Keratinocyte (primary cell): ENCODE measurements around the gene BOLA1. TPM values are rescaled to one million over a fixed set of nuclear protein-coding genes. Genes with fewer than 3 reads are reported as not detected.

ENCODE experiments used
- DNase-seq: peaks from one replicate; pipeline ENCODE4 v3.0.0-alpha.2; 2011; ENCODE audit warnings: low read depth, missing footprints, low spot score
- FAIRE-seq: peaks from 2 replicates; lab custom pipeline; 2011; peaks lifted over from hg19 to GRCh38; lab: Jason Lieb, UNC
- H2AFZ ChIP-seq: 2 replicates; pipeline ENCODE4 v1.6.0; 2012; ENCODE audit warnings: low read length, control low read depth, inconsistent platforms; ENCODE audit not compliant: control insufficient read depth
- H3K27ac ChIP-seq: 2 replicates; pipeline ENCODE4 v1.5.1; 2011; ENCODE audit warnings: low read length; ENCODE audit not compliant: control insufficient read depth, insufficient read depth
- H3K27me3 ChIP-seq: 3 replicates; pipeline ENCODE4 v1.6.0; 2011; ENCODE audit warnings: low read length; ENCODE audit not compliant: control insufficient read depth, insufficient read depth; ENCODE audit errors: extremely low read depth
- H3K36me3 ChIP-seq, 2 experiments: 2 replicates in 1 of 2; 3 replicates in 1 of 2; pipeline ENCODE4 v1.5.1; 2011; ENCODE audit warnings: low read length in 2 of 2, mild to moderate bottlenecking in 1 of 2; ENCODE audit not compliant: control insufficient read depth in 2 of 2, insufficient read depth in 2 of 2; ENCODE audit errors: extremely low read depth in 1 of 2
- H3K4me1 ChIP-seq: 3 replicates; pipeline ENCODE4 v1.5.1; 2011; ENCODE audit warnings: low read length; ENCODE audit not compliant: control insufficient read depth, insufficient read depth; ENCODE audit errors: extremely low read depth
- H3K4me2 ChIP-seq: 3 replicates; pipeline ENCODE4 v1.6.0; 2011; ENCODE audit warnings: low read depth, low read length; ENCODE audit not compliant: control insufficient read depth, insufficient read depth; ENCODE audit errors: extremely low read depth
- H3K4me3 ChIP-seq, 3 experiments: fragments of 200-600 bp in 1 of 3; sonication (generic) in 1 of 3; 2 replicates in 2 of 3; 3 replicates in 1 of 3; pipeline ENCODE4 v1.5.1; 2011 to 2016; ENCODE audit warnings: low read length in 3 of 3, mild to moderate bottlenecking in 3 of 3, control low read depth in 2 of 3, inconsistent platforms in 1 of 3, low read depth in 1 of 3, mixed read lengths in 1 of 3, mixed run types in 1 of 3, moderate library complexity in 1 of 3; ENCODE audit not compliant: control insufficient read depth in 2 of 3, insufficient read depth in 2 of 3; ENCODE audit errors: extremely low read depth in 1 of 3
- H3K79me2 ChIP-seq: 2 replicates; pipeline ENCODE4 v1.6.0; 2012; ENCODE audit warnings: low read length; ENCODE audit not compliant: control insufficient read depth, insufficient read depth
- H3K9ac ChIP-seq: 3 replicates; pipeline ENCODE4 v1.6.0; 2011; ENCODE audit warnings: low read length; ENCODE audit not compliant: control insufficient read depth, insufficient read depth; ENCODE audit errors: extremely low read depth
- H3K9me1 ChIP-seq: 3 replicates; pipeline ENCODE4 v1.6.0; 2011; ENCODE audit warnings: low read length; ENCODE audit not compliant: control insufficient read depth, insufficient read depth; ENCODE audit errors: extremely low read depth
- H3K9me3 ChIP-seq: 2 replicates; pipeline ENCODE4 v1.5.1; 2012; ENCODE audit warnings: low read depth, low read length; ENCODE audit not compliant: control insufficient read depth
- H4K20me1 ChIP-seq: 3 replicates; pipeline ENCODE4 v1.6.0; 2011; ENCODE audit warnings: low read length; ENCODE audit not compliant: control insufficient read depth, insufficient read depth; ENCODE audit errors: extremely low read depth
- CTCF ChIP-seq, 3 experiments: IDR thresholded peaks in 1 of 3; conservative IDR thresholded peaks in 1 of 3; optimal IDR thresholded peaks in 1 of 3; 2 replicates in 2 of 3; 3 replicates in 1 of 3; pipeline versions ENCODE3 to v1.5.1; 2011; ENCODE audit warnings: low read length in 3 of 3, mild to moderate bottlenecking in 3 of 3, moderate library complexity in 2 of 3, control low read depth in 1 of 3, inconsistent platforms in 1 of 3; ENCODE audit not compliant: insufficient read depth in 2 of 3; ENCODE audit errors: extremely low read depth in 1 of 3
- EZH2 ChIP-seq: IDR thresholded peaks from one replicate; pipeline ENCODE4 v1.6.1; 2012; ENCODE audit warnings: inconsistent platforms, mild to moderate bottlenecking, low read length, moderate library complexity
- dilution Hi-C: fragments of 300-500 bp; cut with MboI; formaldehyde crosslinking; loops from one replicate; pipeline ENCODE4 v1.7.0; 2020; ENCODE audit warnings: low sequenced_read_pairs; ENCODE audit not compliant: extremely low pct_ligation_motif_present
- polyA plus RNA-seq, 5 experiments: library from polyadenylated mRNA; depleted of rRNA in 3 of 5; stranded (reverse) in 3 of 5; stranded (forward) in 1 of 5; unstranded in 1 of 5; fragments of >200 nt; gene quantifications; 1 replicate in 1 of 5; 2 replicates in 3 of 5; 3 replicates in 1 of 5; pipeline versions ENCODE4 v1.2.1 to v1.2.3, GENCODE V29; 2011 to 2012; ENCODE audit warnings: missing spikeins in 2 of 5, low read depth in 1 of 5, low replicate concordance in 1 of 5

The BOLA1 gene
- polyA plus RNA-seq, 1 donor (not counting 4 experiments of a cell fraction or from before 2014, with no cell fraction given) = 13.8 TPM

GRCh38 chr1:149877211-149877946 is 22.0 kb upstream of the BOLA1 start:
- H3K36me3 ChIP-seq = no peaks in the 10 kb centered on the region
- no peaks in the 10 kb centered on the region for H3K27me3 ChIP-seq
- no peak for FAIRE-seq
- no peaks in the 10 kb centered on the region for H4K20me1 ChIP-seq
- H3K9ac ChIP-seq = no peak overlapping the region
- no peak overlapping the region for H2AFZ ChIP-seq
- dilution Hi-C loops = no loop called here
- no peak overlapping the region for H3K4me3 ChIP-seq
- H3K27ac ChIP-seq = no peak overlapping the region
- no peak overlapping the region for H3K4me2 ChIP-seq
- DNase-seq = no peak
- H3K79me2 ChIP-seq = no peaks in the 10 kb centered on the region
- no peaks in the 10 kb centered on the region for H3K9me1 ChIP-seq
- no peaks in the 10 kb centered on the region for H3K4me1 ChIP-seq
- TF ChIP-seq EZH2 (no peak), CTCF (optimal IDR thresholded peaks at IDR 0.05 in 1 of 3, IDR thresholded peaks at IDR 0.05 in 1 of 3, conservative IDR thresholded peaks at IDR 0.05 in 1 of 3; ENCODE audit: extremely low read depth in 1 of 3, insufficient read depth in 2 of 3, low read length in 3 of 3) (no peak)
- no peaks in the 10 kb centered on the region for H3K9me3 ChIP-seq

GRCh38 chr1:149879556-149879955 is 19.8 kb upstream of the BOLA1 start:
- no peak overlapping the region for H3K4me2 ChIP-seq
- dilution Hi-C loops = no loop called here
- FAIRE-seq = no peak

More at GRCh38 chr1:149879556-149879955, 19.8 kb upstream of the BOLA1 start:
- H3K9me1 ChIP-seq = no peaks in the 10 kb centered on the region
- peaks cover 1% of the 10 kb centered on the region for H3K4me1 ChIP-seq
- no peak overlapping the region for H3K27ac ChIP-seq
- H3K9ac ChIP-seq = no peak overlapping the region
- H4K20me1 ChIP-seq = no peaks in the 10 kb centered on the region
- H2AFZ ChIP-seq = no peak overlapping the region
- H3K9me3 ChIP-seq = no peaks in the 10 kb centered on the region
- TF ChIP-seq EZH2 (no peak), CTCF (optimal IDR thresholded peaks at IDR 0.05 in 1 of 3, IDR thresholded peaks at IDR 0.05 in 1 of 3, conservative IDR thresholded peaks at IDR 0.05 in 1 of 3; ENCODE audit: extremely low read depth in 1 of 3, insufficient read depth in 2 of 3, low read length in 3 of 3) (no peak)
- H3K4me3 ChIP-seq = no peak overlapping the region
- DNase-seq = no peak
- no peaks in the 10 kb centered on the region for H3K36me3 ChIP-seq
- no peaks in the 10 kb centered on the region for H3K27me3 ChIP-seq
- no peaks in the 10 kb centered on the region for H3K79me2 ChIP-seq
